NCI-H345 treated with DMSO at 0.1 percent for 48 hours (cell line): Measurements from ENCODE around the gene GMPPB.
"Not testable (repeated sequence)": the region's sequence is repeated elsewhere in the genome, so short reads cannot be mapped to it uniquely, and the experiment has no call there.

Experiments used
- DNase-seq: peaks from one replicate; lab custom pipeline; 2025; ENCODE audit not compliant: unreplicated experiment; lab: John Stamatoyannopoulos, UW

The GMPPB gene

DNA sequence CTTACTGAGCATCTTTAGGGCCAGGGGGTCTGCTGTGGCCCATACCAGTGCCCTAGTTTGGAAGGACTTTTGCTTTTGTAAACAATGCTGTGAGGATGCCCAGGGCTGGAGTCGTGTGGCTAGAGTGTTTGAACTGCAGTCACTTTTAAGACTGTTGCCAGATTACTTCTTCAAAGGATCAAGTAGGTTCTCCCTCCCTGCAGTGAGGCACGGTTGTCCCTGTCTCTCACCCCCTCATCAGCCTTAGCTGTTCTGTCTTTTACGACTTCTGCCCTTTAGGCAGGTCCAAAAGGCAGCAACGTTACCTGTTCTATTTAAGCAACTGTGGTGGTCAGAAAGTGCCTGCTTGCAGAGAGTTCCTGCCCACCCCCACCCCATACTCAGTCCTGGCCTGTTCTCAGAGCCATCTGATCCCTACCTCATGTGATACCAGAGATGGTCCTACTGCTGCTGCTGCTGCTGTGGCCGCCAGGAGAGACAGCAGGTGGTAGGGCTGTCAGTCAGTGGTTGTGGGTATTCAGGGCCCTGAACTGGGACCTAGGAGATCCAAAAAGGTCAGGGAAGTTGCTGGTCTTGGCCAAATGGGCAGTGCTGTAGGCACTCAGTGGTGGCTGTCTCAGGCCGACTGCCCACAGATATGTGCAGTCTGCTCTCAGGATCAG is 29.2 kb downstream of the GMPPB start:
- DNase-seq = not testable (repeated sequence)

DNA sequence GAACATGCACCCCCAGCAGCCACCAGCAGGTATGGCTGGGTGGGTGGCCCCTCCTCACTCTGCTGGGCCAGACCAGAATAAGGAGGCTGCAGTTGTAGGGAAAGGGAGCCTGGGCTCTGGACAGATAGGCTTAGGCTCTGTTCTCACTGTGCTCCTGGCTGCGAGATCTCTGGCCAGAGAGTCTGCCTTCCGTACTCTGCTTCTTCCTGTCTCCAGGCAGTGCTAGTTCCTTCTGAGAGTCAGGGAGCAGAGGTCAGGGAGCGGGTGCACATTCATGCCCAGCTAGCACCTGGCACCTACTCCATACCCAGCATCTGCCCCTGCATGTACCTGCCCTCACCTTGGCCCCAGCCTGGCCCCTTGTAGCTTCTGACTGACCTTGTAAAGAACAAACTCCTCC is 32.3 kb downstream of the GMPPB start:
- not testable (repeated sequence) for DNase-seq

DNA sequence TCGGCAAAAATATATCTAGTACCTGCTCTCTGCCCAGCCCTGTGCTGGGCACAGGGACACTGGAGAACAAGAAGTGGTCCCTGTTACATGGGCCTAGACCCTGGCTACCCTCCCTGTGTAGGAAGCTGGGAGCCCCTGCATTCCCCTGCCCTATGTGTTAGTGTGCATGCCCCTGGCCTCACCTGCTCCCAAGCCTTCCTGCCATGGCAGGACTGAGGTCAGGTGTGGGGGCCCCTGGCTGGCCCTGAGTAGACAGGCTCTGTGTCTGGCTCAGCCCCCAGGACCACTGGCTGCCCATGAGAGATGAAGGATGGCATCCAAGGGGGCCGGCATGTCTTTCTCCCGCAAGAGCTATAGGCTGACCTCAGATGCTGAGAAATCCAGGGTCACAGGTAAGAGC is 32.9 kb downstream of the GMPPB start:
- not testable (repeated sequence) for DNase-seq

DNA sequence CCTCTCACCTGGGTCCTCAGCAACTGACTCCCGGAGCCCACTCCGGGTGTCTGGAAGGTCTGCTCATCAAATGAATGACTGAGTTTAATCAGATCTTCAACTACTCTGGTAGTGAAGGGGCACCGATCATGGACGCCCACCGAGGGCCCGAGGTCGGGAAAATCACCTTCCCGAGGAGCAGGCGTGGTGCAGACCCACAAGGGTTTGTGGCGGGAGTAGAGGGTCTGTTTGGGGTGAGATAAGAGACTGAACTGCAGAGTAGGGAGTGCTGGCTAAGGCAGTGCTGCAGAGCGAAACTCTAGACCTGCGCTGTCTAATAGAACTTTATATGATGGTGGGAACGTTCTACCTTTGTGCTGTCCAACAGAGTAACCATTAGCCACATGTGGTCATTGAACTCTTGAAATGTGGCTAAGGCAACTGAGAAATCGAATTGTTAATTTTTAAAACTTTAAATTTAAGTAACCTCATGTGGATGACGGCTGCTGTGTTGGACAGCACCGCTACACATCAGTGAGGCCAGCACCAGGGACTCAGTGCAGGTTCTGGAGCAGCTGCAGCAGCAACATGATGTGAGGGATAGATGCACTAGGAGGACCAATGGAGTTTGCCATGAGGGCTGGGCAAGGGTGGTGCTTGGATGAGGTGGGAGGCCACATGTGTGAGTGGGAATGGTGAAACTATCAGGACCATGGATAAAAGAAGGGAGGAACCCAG is 33.7 kb downstream of the GMPPB start:
- DNase-seq = not testable (repeated sequence)

DNA sequence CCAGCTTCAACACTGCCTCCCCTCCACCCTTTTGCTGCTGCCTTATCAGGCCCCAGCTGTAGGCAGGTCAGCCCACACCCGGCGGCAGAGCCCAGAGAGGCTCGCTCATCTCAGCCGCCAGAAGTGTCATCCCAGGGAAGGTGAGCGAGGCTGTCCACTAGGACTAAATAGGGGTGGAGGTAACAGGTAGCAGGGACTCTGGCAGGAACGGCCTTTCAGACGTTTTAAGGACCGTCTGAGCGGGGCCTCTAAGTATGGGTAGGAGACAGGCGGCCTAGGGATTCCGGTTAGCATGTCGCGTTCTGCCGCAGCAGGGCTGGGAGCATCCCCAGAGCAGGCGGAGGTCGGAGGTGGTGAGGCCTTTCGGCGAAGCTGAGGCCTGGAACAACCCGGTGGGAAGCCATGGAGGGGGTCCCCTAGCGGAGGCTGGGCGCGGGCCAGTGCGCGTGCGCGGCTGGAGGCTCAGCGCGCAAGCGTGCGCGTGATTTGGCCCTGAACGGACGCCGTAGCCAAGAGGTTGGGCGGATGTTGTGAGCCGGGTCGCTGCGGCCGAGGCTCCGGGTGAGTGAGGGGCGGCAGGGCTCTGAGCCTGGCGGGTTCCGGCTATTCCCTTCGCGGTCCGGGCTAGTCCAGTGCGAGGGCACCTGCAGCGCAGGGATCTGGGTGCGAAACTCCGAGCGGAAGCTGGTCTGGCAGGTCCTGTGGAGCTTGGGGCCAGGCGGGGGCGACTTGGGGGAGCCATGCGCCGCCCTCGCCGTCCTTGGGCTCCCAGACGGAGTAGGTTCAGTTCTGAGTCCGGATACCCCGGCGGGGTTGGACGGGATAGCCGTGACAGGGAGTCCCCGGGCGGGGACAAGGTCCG is 34.5 kb downstream of the GMPPB start, which contains the start of the genes MST1 and RNF123:
Gene MST1 (minus strand): TSS at position 429 of the 862 bp plus-strand sequence. CDS start 783 bp downstream, outside the sequence.
Gene RNF123 (plus strand): TSS at position 512 of the 862 bp plus-strand sequence. CDS start 1,609 bp downstream, outside the sequence.
- no peak for DNase-seq

DNA sequence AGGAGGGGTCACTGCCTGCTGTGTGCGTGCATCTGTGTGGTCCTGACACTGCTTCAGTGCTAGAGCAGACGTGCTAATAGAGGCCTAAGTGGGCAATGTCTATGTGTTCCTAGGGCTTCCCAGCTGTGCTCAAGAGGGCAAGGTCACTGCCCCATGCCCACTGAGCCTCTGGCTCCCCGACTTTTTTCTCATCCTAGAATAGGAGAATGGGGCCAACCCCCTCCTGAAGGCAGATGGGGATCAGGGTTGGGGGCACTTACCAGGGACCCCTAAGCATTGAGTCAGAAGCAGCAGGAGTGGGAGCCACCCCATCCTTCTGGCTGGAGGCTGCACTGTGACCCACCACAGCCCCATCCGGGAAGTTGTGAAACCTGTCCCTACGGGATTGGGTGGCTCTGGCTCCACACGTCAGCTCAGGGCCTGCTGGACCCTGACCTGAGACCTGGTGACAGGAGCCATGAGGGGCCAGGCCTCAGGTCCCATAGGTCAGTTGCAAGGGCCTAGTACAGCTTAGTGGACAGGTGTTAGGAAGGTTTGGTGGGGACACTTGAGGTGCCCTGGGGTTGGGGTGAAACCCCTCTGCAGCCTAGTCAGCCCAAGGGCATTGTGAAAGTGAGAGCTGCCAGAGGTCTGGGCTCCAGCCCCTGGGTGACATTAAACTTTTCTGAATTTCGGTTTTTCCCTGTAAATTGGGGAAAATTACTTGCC is 35.3 kb downstream of the GMPPB start:
- not testable (repeated sequence) for DNase-seq

DNA sequence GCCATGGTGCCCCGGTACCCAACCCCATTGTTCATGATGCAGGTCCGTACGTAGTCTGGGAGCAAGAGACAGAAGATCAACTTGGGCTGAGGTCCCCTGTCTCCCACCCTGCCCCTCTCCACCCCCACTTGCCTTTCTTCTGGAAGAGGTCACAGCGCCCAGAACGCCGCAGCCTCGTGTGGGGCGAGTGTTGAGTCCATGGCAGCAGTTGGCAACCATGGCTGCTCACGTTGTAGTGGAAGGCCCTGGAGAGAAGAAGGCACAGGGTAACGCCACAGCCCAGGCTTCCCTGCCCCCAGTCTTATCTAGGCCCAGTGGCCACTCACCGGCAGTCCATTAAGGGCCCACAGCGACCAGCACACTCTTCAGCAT is 36.3 kb downstream of the GMPPB start:
- DNase-seq = not testable (repeated sequence)

DNA sequence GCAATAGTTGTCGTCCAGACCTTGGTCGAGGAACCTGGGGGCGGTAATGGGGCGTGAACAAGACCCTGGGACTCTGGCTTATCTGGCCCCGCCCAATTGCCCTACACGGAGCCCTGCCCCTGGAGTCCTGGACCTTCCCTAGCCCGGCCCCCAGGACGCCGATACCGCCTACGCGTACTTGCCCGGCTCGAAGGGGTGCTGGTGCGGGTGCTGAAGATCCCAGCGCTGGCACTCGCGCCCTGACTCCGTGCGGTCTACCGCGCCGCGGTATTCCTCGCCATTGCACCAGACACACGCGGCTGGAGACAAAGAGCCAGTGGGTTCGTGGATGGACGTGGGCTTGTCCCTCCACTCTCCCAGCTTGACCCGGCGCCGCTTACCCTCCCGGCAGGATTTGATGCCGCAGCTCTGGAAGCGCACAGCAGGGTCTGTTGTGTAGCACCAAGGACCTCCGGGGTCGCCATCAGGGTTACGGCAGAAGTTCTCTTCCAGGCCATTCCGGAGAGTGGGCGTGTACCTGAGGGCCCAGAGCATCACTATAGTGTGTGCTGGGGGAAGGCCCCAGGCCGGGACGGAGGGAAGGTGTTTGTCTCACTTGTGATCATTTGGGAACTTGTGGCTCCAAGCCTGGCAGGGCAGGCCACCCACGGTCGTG is 36.9 kb downstream of the GMPPB start:
- DNase-seq = not testable (repeated sequence)

DNA sequence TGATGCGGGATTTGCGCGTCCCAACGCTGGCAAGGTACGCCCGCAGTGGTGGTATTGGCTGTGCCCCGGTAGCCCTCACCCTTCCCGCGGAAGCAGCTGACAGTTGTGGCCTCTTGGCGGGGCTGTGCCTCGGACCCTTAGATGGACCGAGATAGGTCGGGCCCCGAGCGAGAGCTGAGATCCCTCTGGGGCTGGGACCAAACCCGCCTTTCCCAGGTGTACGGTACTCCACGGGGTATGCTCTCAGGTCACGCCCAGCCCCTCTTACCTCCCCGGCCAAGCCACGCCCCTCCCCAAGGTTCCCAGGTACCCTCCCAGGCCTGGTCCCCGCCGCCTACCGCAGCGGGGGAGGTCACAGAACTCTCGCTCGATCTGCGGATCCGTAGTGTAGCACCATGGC is 37.4 kb downstream of the GMPPB start:
- not testable (repeated sequence) for DNase-seq

DNA sequence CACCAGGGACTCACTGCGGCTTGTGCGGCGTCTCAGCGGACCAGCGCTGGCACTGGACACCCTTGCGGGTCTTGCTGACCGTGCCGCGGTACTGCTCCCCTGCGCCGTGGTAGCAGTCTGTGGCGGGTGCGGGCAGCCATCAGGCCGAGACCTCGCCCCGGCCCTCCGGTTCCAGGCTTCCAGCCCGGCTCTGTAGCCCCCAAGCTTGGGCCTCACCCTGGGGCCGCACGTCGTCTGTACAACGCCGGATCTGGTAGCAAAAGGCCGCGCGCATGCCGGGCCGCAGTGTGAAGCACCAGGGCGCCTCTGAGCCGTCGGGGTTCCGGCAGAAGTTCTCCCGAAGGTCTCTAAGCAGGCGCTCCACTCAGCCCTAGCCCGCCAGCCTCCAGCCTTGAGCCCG is 37.9 kb downstream of the GMPPB start:
- DNase-seq = not testable (repeated sequence)

DNA sequence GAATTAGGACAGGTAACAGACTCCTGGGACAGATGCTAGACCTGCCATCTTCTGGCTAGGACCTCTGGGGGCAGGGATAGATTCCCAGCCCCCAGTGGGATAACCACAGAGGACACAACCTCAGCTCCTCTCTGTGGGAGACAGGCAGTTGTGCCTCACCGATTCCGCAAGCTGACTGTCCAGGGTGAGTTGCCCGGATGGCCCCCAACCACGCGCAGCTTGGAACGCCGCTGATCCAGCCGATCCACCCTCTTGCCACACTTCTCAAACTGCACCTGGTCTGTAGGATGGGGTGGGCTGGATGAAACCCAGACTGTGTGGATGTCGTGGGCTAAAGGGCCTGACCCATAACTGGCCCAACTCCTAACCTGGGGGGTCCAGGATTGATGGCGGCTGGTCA is 38.6 kb downstream of the GMPPB start:
- DNase-seq = not testable (repeated sequence)

DNA sequence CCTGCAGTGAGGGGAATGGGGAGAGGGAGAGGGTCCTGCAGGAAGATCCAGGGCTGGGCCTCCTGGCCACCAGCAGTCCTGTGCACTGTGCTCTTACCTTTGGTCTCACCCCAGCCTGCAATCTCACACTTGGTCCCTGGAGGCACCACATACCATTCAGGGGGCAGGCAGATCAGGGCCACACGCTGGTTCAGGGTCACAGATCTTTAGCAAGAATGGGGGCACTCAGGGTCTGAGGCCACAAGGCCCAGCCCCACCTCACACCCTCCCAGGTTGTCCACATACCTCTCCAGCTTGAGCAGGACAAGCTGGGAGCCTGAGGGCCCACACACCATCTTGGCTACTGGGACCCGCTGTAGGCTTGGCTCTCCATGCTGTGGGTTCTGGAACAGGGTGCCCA is 39.3 kb downstream of the GMPPB start:
- DNase-seq = not testable (repeated sequence)

DNA sequence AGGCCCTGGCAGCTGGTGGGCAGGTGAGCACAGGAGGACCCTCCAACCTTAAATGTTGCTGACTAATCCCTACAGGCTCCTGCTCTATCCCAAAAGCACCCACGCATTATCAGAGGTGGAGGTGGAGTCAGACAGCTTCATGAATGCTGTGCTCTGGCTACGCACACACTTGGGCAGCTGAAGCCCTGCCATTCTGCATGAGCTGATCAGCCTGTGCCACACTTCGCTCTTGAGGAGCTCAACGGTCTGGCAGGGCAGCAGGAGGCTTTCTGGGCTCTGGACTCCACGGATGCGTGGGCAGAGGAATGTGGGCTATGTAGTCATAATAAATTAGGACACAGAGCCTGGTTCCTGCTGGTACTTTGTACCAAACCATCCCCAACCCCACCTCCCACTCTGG is 40.6 kb downstream of the GMPPB start:
- DNase-seq = no peak

DNA sequence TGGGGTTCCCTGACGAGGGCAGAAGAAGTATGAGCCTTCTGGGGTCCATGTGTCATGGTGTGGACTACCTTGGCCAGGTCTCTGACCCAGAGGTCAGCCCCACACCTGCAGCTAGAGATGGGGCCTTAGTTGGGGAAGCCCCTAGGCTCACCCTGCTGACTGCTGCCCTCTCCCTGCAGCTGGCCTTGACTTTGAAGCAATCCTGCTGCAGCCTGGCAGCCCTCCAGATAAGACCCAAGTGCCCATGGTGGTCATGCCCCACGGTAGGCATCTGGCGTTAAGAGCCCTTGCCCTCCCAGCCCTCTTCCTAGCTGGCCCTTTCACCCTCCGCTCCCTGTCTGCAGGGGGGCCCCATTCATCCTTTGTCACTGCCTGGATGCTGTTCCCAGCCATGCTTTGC is 42.2 kb downstream of the GMPPB start:
- DNase-seq = no peak

DNA sequence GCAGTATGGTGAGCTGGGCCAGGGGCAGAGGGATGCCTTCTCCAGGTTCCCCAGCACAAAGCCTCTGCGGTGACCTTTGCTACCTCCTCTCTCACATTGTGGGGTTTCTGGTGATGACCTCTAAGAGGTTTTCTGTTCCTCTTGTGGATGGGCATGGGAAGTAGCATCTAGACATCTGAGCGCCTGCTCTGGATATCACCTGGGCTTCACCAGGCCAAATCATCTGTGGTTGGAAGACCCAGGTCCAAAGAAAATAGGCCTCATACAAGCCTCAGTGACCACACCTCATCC is 42.6 kb downstream of the GMPPB start:
- no peak for DNase-seq

DNA sequence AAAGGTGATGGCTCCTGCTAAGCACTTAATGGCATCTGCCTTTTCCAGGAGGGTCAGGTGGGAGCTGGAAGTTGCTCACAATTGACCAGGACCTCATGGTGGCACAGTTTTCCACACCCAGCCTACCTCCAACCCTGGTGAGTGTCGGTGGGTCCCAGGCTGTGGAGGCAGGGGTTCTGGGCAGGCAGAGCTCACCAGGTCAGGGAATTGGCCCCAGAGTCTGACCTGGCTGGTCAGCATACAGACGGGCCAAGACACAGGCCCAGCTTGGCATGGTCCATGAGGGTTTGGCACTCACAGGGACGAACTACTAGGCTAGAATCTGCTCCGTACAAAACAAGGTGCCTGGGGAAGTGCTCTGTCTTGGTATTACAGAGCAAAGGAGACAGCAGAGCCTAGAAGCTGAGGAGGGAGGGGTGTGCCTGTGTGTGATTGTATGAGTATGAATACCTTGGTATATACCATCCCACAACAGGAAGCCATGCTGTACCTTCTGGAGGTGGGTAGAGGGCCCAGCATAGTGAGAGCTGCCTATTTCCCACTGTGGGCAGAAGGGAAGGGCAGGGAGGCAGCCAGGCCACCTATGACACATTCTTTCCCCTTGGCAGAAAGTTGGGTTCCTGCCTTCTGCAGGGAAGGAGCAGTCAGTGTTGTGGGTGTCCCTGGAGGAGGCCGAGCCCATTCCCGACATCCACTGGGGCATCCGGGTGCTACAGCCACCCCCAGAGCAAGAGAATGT is 43.1 kb downstream of the GMPPB start:
- DNase-seq = no peak

DNA sequence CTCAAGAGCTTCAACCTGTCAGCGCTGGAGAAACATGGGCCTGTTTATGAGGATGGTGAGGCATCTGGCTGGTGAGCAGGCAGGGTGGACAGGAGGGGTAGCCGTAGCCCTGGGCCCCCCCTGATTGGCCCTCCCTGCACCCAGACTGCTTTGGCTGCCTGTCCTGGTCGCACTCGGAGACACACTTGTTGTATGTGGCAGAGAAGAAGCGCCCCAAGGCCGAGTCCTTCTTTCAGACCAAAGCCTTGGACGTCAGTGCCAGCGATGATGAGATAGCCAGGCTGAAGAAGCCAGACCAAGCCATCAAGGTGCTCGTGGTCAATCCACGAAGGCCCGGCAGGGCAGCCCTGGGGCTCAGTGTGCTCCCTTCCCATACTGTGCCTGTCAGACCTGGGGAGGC is 47.8 kb downstream of the GMPPB start:
- no peak for DNase-seq

DNA sequence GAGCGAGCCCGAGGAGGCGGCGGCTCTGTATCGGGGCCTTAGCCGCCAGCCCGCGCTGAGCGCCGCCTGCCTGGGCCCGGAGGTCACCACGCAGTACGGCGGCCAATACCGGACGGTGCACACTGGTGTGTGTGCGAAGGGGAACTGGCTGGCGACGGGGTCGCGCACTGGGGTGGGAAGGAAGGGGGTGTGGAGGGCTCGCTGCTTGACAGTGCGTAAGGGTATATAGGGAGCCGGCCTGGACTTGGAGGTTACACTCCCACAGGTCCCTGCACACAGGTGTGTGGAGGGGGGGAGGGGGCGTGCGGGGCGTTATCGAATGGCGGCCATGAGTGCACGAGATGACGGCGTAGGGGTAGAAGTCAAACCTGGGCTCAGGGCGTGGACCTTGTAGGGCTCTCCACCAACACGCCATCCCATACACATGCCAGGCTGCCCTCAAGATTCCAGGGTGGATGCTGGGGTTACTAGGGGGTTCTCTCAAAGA is 49.2 kb downstream of the GMPPB start:
- no peak for DNase-seq

DNA sequence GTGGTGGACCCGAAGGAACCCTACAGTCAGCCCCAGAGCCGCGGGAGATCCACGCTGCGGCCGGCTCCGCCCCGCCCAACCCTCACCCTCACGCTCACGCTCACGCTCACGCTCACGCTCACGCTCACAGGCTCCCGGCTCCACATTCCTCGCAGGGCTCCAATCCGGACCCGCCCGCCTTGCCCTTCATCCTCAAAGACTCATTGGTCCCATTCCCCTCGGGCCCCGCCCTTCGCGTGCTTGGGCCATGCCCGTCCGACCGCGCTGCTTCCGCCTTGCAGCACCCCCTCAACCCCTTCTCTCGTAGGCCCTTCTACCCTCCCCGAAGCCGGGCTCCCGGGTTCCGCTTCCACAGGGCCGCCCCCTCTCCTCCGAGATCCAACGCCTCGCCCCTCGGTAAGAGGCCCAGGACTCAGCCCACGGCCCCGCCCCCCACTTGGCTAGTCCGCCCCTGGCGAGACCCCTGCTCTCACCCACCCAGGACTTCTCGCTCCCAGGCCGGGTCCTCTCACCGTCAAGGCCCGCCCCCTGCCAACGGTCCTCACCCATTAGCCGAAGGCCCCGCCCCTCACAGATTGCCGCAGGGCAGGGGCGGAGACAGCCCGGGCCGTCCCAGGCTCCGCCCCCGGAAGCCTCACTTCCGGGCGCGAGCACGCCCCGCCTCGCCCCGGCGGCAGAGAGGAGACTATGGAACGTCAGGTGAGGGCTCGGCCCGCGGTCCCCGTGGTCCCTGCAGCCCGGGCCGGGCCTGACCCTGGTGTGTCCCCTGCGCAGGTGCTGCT is 49.8 kb downstream of the GMPPB start, which contains the start of gene APEH:
Gene APEH (plus strand): TSS at position 637 of the 782 bp plus-strand sequence. CDS start 51 bp downstream, at position 688.
- no peak for DNase-seq
